SU-DHL-6 (cell line): ENCODE data around the gene ACP4.

Experiments
- H2AFZ ChIP-seq: fragments of 200-600 bp; sonication (generic); 2 replicates; pipeline ENCODE4 v1.6.1; 2014; ENCODE audit warnings: low read depth, mild to moderate bottlenecking, moderate library complexity, mixed read lengths, antibody characterized with exemption, low read length; ENCODE audit not compliant: severe bottlenecking
- H3F3A ChIP-seq: fragments of 200-600 bp; shearing (Covaris generic); 2 replicates; pipeline ENCODE4 v1.6.0; 2016; ENCODE audit warnings: antibody characterized with exemption, mild to moderate bottlenecking; ENCODE audit not compliant: insufficient read depth
- H3K27ac ChIP-seq: fragments of 200-600 bp; sonication (generic); 2 replicates; pipeline ENCODE4 v1.5.1; 2016; ENCODE audit warnings: low read depth, mild to moderate bottlenecking, low read length, moderate library complexity, mixed read lengths
- H3K27me3 ChIP-seq: fragments of 200-600 bp; sonication (generic), shearing (Covaris generic); 2 replicates; pipeline ENCODE4 v1.6.0; 2014; ENCODE audit warnings: mild to moderate bottlenecking, low read length
- H3K36me3 ChIP-seq: fragments of 200-600 bp; sonication (generic); 2 replicates; pipeline ENCODE4 v1.6.1; 2014; ENCODE audit warnings: mild to moderate bottlenecking, low read length, mixed read lengths
- H3K4me2 ChIP-seq: fragments of 300-600, 200-600 bp; shearing (Covaris generic), sonication (generic); 2 replicates; pipeline ENCODE4 v1.6.0; 2014; ENCODE audit warnings: low read length, low read depth, mild to moderate bottlenecking; ENCODE audit not compliant: poor library complexity, severe bottlenecking
- H3K4me3 ChIP-seq: fragments of 200-600 bp; sonication (generic); 2 replicates; pipeline ENCODE4 v1.5.1; 2014; ENCODE audit warnings: antibody characterized with exemption, low read length, mild to moderate bottlenecking, mixed read lengths; ENCODE audit not compliant: insufficient read depth, poor library complexity, severe bottlenecking
- H3K79me2 ChIP-seq: fragments of 200-600 bp; sonication (generic); 2 replicates; pipeline ENCODE4 v1.6.1; 2014; ENCODE audit warnings: mild to moderate bottlenecking, low read length, moderate library complexity; ENCODE audit not compliant: insufficient read depth
- H3K9ac ChIP-seq: fragments of 200-600 bp; sonication (generic); 2 replicates; pipeline ENCODE4 v1.7.0; 2014; ENCODE audit warnings: mild to moderate bottlenecking, low read length
- H3K9me2 ChIP-seq: fragments of 200-600 bp; sonication (generic); replicated peaks from 2 replicates; pipeline ENCODE4 v1.6.1; 2014; ENCODE audit warnings: low read length; ENCODE audit not compliant: insufficient read depth
- H3K9me3 ChIP-seq: fragments of 200-600 bp; sonication (generic); 2 replicates; pipeline ENCODE4 v1.6.1; 2014; ENCODE audit warnings: low read length, mixed read lengths; ENCODE audit not compliant: insufficient read depth
- H4K20me1 ChIP-seq: fragments of 200-600 bp; sonication (generic); 2 replicates; pipeline ENCODE4 v1.6.1; 2014; ENCODE audit warnings: low read depth, mild to moderate bottlenecking, antibody characterized with exemption, low read length, moderate library complexity, mixed read lengths
- EZH2phosphoT487 ChIP-seq: fragments of 200-600 bp; sonication (generic), shearing (Covaris generic); conservative IDR thresholded peaks from 2 replicates; pipeline ENCODE4 v1.6.1; 2018; ENCODE audit warnings: mild to moderate bottlenecking, antibody characterized with exemption, low read length, moderate library complexity, mixed read lengths
- TF ChIP-seq, protein P1 (sequence below): fragments of 200-600 bp; sonication (generic); IDR thresholded peaks from one replicate; pipeline ENCODE4 v1.5.1; 2017; ENCODE audit warnings: antibody characterized with exemption, mild to moderate bottlenecking, low read length, moderate library complexity; ENCODE audit not compliant: insufficient read depth, poor library complexity, severe bottlenecking

ACP4 gene

DNA sequence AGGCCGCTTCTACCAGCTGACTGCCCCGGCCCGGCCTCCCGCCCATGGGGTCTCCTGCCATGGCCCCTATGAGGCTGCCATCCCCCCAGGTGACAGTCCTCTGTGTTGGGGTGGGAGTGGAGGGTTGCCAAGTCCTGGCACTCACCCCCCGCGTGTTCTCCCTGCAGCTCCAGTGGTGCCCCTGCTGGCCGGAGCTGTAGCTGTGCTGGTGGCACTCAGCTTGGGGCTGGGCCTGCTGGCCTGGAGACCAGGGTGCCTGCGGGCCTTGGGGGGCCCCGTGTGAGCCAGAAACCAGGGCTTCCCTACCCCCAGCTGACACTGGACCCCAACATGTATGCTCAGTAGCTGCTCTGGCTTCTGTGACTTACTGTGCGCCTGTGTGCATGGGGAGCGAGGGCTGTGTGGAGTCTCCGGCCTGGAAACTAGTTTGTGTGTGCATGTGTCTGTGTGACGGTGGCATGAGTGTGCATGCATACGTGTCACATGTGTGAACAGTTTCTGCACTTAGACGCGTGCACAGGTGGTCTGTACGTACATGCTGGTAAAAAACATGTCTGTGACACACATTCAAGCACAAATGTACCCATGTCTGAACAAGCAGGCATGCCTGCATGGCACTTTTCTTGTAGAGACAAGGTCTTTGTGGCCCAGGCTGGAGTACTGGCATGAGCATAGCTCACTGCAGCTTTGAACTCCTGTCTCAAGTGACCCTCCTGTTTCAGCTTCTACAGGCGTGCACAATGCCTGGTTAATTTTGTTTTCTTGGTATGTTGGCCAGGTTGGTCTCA is 4.9 kb downstream of the ACP4 start:
- H3K27me3 ChIP-seq, result no peaks in the 10 kb centered on the region
- H3K36me3 ChIP-seq, result no peaks in the 10 kb centered on the region
- H3K79me2 ChIP-seq, result 0 out of 2 replicates have a peak, but pooled peaks cover 6% of the 10 kb centered on the region
- H3K9me3 ChIP-seq, result no peaks in the 10 kb centered on the region
- no peak overlapping the region for H3K4me3 ChIP-seq
- H3K9me2 ChIP-seq, result no peaks in the 10 kb centered on the region
- no peak overlapping the region for H3K9ac ChIP-seq
- no peak overlapping the region for H3K4me2 ChIP-seq
- H3F3A ChIP-seq, result peaks cover 34% of the 10 kb centered on the region
- no peak for TF ChIP-seq EZH2phosphoT487
- TF ChIP-seq, protein P1, sequence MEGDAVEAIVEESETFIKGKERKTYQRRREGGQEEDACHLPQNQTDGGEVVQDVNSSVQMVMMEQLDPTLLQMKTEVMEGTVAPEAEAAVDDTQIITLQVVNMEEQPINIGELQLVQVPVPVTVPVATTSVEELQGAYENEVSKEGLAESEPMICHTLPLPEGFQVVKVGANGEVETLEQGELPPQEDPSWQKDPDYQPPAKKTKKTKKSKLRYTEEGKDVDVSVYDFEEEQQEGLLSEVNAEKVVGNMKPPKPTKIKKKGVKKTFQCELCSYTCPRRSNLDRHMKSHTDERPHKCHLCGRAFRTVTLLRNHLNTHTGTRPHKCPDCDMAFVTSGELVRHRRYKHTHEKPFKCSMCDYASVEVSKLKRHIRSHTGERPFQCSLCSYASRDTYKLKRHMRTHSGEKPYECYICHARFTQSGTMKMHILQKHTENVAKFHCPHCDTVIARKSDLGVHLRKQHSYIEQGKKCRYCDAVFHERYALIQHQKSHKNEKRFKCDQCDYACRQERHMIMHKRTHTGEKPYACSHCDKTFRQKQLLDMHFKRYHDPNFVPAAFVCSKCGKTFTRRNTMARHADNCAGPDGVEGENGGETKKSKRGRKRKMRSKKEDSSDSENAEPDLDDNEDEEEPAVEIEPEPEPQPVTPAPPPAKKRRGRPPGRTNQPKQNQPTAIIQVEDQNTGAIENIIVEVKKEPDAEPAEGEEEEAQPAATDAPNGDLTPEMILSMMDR, result peak; percentile 22
- no peak overlapping the region for H2AFZ ChIP-seq
- H4K20me1 ChIP-seq, result peaks cover 11% of the 10 kb centered on the region; the same call in 1 of the 2 replicates
- H3K27ac ChIP-seq, result peak overlapping the region; percentile 20; the same call in 1 of the 2 replicates

DNA sequence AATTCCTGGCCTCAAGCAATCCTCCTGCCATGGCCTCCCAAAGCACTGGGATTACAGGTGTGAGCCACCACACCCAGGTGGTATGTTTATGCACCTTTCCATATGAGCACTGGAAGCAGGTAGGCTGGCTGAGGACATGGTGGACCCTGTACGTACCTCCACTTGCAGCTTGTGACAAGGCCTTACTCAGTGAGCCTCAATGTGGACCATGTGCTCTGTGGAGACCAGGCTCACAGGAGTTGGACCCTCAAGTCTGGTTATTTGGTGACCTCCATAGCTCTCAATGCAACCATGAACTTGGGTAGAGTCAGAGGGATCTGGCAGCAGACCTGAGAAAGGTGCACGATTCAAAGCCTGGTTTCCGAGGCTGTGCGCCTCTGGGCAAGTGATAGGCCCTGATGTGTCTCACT is 5.5 kb downstream of the ACP4 start:
- peaks cover under 1% of the 10 kb centered on the region; the same call in 1 of the 2 replicates for H3K36me3 ChIP-seq
- no peak overlapping the region for H3K4me3 ChIP-seq
- H3K4me2 ChIP-seq, result no peak overlapping the region
- no peak overlapping the region for H3K9ac ChIP-seq
- no peaks in the 10 kb centered on the region for H3K9me3 ChIP-seq
- H3K27ac ChIP-seq, result peak overlapping the region; percentile 20
- peaks cover 35% of the 10 kb centered on the region for H3F3A ChIP-seq
- H4K20me1 ChIP-seq, result peaks cover 11% of the 10 kb centered on the region; the same call in 1 of the 2 replicates
- H3K79me2 ChIP-seq, result peaks cover 9% of the 10 kb centered on the region; the same call in 1 of the 2 replicates
- TF ChIP-seq, protein P1, result no peak
- H2AFZ ChIP-seq, result no peak overlapping the region
- no peaks in the 10 kb centered on the region for H3K9me2 ChIP-seq
- H3K27me3 ChIP-seq, result no peaks in the 10 kb centered on the region

DNA sequence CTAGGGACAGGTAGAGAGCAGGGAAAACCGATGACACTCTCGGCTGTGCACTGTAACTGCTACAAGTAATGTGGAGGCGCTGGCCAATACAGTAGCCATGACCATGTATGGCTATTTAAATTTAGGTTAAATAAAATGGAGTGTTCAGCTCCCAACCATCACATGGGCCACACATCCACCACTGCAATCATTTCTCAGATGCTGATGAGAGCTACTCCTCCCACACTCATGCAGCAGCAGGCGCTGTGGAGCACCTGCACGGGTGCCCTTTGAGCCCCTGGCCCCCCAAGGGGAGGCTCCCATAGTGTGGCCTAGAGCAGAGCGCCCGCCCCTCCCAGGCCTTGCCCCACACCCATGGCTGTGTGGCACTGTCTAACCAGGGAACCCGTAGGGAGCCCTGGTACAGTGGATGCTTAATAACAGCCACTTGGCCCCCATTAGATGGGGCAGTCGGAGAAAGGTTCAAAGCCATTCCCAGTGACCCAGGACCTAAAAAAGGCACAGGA is 6.0 kb downstream of the ACP4 start:
- Histone ChIP-seq H3K4me2 (no peak overlapping the region), H3F3A (peaks cover 40% of the 10 kb centered on the region), H3K36me3 (peaks cover 5% of the 10 kb centered on the region; the same call in 1 of the 2 replicates), H3K9me2 (no peaks in the 10 kb centered on the region), H3K9me3 (no peaks in the 10 kb centered on the region), H3K27me3 (no peaks in the 10 kb centered on the region), H2AFZ (no peak overlapping the region), H3K9ac (no peak overlapping the region), H3K4me3 (no peak overlapping the region), H4K20me1 (peaks cover 16% of the 10 kb centered on the region; the same call in 1 of the 2 replicates), H3K79me2 (peaks cover 14% of the 10 kb centered on the region), H3K27ac (peak overlapping the region; percentile 20; the same call in 1 of the 2 replicates)
- TF ChIP-seq, protein P1, result no peak
- no peak for TF ChIP-seq EZH2phosphoT487
